Non-pigmented ciliary epithelial cell (primary cell): ENCODE data around the gene KIAA1191.

ENCODE experiments used
- DNase-seq: peaks from one replicate; pipeline ENCODE4 v3.0.0-alpha.2; 2010; ENCODE audit warnings: low read depth

The KIAA1191 gene

DNA sequence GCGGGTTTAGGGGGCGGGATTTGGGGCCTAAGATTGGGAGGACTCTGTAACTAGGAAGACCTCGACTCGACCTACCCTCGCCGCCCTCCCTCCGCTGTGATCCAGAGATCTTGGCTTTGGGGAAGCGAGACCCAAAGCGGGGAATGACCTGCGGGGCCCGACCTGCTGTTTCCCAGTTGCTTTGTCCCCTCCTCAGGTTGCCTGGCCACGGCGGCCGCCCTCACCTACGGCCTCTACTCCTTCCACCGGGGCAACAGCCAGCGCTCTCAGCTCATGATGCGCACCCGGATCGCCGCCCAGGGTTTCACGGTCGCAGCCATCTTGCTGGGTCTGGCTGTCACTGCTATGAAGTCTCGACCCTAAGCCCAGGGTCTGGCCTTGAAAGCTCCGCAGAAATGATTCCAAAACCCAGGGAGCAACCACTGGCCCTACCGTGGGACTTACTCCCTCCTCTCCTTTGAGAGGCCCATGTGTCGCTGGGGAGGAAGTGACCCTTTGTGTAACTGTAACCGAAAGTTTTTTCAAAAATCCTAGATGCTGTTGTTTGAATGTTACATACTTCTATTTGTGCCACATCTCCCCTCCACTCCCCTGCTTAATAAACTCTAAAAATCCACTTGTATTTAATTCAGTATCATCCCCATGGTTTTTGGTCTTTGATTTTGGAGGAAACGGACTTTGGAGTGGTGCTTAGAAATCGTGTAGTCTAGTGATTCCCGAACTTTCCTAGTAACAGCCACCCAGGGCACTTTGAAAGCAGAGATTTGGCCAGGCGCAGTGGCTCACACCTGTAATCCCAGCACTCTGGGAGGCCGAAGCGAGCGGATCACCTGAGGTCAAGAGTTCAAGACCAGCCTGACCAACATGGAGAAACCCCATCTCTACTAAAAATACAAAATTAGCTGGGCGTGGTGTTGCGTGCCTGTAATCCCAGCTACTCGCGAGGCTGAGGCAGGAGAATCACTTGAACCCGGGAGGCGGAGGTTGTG is 27.9 kb upstream of the KIAA1191 start:
- no peak for DNase-seq

DNA sequence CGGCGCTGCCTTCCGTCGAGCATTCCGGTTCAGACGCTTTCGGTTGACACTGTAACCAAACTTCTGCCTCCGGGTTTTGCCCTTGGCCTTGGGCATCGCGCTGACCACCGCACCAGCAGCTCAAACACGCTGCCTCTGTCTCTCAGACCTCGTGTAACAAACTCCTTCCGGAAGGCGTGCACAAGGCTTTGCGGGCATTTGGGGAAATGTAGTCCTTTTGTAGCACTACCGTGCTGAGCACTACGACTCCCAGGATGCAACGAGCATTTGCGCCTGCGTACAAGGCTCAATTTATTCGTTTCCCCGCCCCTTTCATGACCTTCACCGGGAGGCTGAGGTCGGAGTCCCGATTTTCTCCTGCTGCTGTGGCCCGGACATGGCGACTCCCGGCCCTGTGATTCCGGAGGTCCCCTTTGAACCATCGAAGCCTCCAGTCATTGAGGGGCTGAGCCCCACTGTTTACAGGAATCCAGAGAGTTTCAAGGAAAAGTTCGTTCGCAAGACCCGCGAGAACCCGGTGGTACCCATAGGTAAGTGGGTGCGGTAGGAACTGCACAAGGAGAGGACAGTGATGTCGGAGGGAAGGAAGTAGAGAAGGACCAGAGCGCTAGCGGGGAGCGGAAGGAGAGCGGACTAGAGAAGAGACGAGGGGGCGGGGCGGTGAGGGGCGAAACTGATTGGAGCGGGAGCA is 27.0 kb upstream of the KIAA1191 start, which contains the start of the genes HIGD2A and NOP16:
TSS of gene HIGD2A (plus strand) at position 308 of the 691 bp plus-strand sequence. CDS start at position 377, 69 bp downstream.
TSS of gene NOP16 (minus strand) at position 155 of the 691 bp plus-strand sequence. CDS start at position 96, 59 bp downstream.
- DNase-seq, result peak; percentile 97

DNA sequence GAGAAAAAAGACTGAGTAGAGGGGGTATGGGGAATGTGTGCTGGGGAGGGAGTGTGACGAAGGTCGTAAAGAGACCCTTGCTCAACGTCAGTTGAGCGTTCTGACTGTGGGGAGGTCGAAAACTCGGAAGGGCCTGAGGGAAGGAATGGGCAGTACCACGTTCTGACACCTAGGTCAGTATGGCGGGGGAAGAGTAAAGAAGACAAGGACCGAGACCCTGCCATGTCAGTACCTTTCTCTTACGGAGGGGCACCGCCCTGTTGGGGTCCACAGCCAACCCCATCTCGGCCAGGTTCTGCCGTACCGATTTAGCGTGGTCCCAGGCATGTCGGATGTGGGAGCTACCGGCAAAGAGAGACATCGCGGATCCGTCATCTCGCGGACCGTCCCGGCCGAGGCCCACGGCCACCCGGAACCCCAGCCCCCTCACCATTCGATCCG is 26.5 kb upstream of the KIAA1191 start:
- no peak for DNase-seq

DNA sequence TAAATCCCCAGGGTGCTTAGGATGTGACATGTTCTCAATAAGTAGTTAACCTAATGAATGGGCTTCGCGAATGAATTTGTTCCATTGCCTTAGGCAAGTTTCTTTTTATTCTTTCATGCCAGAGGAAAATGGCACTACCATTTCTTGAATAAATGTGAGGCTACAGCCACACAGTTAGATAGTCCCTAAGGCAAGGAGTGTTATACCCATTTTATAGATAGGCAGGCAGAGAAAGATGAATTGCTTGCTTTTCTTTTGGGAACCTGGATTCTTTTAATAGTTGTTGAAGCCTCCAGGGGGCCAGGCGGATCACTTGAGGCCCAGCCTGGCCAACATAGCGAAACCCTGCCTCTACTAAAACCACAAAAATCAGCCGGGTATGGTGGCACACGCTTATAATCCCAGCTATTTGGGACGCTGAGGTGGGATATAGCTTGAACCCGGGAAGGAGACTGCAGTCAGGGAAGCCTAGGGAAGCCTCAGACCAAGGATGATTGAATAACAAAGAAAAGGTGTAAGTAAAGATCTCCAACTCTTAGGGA is 25.9 kb upstream of the KIAA1191 start:
- DNase-seq, result no peak

DNA sequence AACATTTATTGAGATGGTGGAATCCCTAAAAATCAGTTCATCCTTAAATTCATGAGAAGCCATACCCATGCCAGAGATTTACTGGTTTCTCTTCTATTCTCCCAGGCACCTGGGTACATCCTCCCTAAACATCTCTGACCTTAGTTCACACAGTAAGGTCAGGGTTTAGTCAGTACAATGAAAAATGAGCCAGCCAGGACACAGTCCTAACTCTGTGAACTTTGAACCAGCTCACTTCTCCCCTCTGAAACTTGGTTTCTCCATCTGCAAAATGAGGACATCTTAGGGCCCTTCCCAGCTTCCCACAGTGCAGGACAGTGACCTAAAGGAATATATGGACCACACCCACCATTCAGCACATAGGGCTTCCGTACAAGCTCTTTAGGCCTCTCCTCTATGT is 24.9 kb upstream of the KIAA1191 start:
- no peak for DNase-seq

DNA sequence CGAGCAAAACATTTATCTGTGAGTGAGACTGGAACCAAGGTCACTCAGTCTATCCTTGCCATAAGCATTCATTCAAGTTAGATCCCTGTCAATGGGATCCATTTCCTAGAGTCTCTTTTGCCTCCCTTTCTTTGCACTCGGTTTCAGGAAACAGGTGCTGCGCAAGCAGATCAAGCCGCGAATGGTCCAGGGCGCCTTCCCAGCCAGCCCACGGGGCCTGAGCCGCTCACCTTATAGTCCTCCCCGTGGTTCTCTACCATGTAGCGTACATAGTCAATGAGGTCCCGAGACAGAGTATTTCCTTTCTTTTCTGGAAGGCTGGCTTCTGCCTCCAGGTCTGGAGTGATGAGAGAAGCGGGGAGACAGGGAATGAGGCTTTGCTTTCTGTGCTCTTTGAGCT is 23.4 kb upstream of the KIAA1191 start:
- no peak for DNase-seq

DNA sequence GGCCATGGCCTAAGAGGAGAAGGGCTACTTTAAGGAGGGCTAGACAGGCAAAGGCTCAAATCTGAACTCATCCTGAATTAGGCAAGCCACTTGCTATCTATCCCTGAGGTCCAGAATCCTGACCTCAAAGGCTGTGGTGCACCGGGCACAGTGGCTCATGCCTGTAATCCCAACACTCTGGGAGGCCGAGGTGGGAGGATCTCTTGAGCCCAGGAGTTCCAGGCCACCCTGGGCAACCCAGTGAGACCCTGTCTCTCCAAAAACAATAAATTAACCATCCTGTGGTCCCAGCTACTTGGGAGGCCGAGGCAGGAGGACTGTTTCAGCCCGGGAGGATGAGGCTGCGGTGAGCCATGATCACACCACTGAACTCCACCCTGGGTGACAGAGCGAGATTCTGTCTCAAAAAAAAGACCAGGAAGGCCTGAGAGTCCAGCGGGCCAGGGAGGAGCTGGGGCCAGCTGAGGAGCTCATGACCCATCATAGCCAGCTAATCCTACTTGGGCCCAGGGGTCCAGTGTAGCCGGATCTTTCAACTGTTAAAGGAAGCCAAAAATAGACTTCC is 22.9 kb upstream of the KIAA1191 start:
- DNase-seq, result no peak

DNA sequence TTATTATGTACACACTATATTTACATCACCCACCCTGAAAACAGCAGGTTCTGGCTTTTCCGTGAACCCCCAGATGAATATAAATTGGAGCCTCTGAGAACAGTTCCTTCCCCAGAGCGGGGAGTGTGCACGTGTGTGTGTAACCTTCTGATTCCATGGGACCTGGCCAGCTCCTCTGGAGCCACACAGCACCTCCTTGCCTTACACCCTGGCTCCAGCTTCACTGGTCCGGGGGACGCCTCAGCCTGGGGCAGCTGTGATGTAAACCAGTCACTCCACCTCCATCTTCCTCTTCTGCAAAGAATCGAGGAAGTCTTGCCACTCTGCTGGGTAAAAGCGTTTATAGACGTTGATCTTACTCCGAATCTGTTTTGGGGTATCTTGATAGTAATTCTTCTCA is 22.4 kb upstream of the KIAA1191 start:
- no peak for DNase-seq

DNA sequence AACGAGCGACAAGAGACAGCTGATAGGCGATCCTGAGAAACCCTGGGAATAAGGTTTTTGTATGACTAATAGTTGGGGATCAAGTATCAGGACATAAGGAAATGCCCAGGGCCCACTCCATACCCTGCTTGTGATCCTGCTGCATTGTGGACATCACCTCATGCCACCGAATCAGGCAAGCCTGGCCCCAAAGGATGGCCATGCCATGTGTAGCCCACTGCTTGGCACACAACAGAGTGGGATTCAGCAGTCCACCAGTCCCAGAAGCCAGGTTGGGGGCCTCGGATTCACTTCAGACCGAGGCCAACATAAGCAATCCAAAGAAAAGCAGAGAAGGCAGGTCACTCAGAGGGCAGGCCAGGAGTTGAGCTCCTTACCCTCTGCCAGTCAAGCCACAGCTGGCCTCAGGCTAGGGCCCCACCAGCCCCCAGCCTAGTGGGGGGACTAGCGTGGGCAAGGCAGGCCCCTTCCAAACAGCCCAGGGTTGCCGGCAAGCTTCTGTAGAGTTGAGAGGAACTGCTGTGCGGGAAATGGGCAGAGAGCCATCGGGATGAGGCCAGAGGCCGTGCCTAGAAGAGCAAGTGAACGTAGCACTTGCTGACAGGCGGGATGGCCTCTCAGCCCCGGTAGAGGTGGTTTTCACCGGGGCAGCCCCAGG is 21.8 kb upstream of the KIAA1191 start:
- DNase-seq, result no peak

DNA sequence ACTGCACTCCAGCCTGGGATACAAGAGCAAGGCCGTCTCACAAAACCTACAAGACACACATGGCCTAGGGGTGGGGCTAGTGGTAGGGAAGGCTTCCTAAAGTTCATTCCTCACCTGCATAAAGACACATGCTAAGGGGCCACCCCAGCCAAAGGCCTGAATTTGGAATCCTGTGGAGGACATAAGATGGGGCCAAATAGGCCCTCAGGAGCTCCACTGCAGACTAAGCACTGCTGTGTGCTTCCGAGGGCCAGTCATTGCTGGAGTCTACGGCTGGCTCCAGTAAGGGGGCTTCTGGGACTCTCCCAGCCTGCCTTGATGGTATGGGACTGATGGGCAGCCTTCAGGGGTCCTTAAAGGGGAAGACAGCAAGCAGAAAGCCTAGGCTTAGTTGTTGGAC is 21.2 kb upstream of the KIAA1191 start:
- no peak for DNase-seq

DNA sequence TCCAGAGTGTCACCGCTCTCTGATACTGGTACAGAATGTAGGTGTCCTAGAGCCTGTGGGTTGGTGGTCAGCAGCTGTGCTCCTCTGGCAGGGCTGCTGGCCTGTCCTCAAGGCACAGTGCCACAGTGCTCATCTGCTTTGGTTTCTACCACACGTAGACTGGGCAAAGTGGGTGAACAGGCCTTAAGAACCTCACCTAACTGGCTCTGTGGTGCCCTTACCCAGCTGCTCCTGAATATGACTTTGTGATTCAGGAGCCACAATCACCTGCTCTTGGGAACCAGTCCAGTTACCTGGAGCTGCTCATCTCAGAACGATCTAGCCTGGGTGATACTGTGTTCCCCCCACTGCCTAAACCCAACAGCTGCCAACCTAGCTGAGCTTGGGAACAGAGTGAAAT is 20.4 kb upstream of the KIAA1191 start:
- DNase-seq, result no peak

DNA sequence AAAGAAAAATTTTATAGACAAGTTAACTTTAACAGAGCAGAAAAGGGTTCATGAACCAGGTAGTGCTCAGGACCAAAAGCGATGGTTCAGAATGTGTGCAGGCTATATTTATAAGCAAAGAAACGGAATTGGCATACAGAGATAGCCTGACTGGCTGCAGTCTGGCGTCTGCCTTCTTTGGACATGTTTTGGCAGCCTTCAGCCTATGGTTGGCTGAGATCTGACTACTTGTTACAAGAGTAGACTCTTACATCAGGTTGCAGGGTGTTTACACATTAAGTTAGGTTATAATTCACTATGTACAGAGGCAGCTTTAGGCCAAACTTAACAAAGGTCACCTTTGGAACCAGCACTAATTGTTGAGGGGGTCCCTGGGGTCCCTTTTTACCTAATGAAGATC is 19.9 kb upstream of the KIAA1191 start:
- DNase-seq, result no peak

DNA sequence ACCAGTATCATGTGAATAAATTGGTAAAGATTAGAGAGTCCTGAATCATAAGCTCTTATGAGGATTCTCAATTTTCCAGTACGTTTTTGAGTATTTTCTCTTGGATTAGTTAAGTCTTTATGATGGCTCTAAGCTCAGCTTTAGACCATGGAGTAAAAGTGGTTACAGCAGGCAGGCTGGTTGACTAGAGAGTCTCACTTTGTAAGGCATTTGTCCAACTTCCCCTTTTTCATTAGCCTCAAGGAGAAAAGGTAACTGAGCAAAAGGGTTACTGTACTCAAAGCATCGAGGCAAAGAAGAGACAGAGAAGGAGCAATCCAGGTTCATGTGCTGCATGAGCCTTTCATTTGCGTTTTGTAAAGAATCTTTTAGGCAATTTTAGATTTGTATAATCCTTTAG is 18.3 kb upstream of the KIAA1191 start:
- no peak for DNase-seq

DNA sequence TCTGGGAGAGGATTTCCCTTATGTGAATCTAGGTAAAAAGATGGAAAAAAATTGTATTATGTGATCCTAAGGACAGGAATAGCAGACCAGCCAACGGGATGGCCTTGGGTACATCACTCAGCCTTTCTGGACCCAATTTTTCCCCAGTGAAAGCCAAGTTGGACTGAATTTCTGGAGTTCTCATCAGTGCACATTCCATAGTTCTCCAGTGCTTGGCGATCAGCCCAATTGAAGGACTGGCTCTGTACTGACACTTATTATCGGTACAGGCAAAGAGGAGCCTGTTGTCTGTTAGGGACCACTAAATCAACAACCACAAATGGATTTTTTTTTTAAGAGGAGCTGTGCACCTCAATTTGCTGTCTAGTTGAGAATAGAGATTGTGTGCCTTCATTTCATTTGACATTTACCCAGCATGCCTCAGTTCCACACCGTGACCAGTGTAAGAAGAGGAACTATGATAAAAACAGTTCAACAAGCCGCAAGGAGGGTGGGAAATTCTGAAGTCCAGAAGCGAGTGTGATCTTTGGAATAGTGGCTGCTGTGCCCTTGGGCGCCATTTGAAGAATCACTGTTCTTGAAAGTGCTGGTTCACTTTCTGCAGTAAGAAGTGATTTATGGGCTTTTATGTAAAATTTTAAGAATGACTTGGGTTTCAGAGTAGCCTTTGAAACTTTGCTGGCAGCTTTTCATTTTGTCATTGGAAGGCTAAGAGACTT is 11.7 kb upstream of the KIAA1191 start:
- no peak for DNase-seq

DNA sequence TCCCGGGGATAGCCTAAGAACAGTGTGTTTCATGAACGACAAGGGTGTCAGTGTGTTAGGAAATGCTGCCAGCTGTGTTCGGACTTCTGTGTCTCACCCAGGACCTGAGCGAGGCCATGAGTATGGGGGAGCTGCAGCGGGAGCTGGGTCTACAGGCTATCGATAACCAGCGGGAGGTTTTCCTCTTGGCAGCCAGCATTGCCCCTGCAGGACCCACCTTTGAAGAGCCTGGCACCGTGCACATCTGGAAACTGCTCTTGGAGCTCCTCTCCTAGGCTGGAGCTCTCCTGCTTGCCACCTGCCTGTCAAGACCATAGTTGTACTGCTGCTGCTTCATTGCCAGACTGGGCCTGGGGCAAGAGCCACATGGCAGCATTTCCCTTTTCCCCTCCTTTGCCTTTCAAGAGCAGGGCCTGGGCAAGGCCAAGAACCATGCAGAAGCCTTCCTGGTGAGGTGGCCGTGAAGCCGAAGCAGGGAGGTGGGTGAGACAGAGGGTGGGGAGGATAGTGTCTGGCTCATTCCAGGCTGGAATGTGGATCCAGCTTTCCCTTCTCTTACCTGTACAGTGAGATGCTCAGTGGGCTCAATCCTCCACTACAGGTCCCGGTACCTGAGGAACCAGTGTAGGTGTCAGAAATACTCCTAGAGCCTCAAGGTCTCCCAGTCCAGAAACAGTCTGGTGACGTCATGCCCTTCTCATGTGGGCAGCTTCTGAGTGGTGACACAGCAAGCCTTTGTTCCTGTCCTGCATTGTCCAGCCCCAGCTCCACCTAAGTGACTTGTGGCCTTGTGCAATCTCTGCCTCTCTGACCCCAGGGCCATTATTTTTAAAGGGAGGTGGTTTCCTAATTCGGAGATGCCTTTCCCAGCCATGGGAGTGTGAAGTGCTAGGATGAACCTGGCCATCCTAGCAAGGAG is 10.3 kb upstream of the KIAA1191 start:
- no peak for DNase-seq

DNA sequence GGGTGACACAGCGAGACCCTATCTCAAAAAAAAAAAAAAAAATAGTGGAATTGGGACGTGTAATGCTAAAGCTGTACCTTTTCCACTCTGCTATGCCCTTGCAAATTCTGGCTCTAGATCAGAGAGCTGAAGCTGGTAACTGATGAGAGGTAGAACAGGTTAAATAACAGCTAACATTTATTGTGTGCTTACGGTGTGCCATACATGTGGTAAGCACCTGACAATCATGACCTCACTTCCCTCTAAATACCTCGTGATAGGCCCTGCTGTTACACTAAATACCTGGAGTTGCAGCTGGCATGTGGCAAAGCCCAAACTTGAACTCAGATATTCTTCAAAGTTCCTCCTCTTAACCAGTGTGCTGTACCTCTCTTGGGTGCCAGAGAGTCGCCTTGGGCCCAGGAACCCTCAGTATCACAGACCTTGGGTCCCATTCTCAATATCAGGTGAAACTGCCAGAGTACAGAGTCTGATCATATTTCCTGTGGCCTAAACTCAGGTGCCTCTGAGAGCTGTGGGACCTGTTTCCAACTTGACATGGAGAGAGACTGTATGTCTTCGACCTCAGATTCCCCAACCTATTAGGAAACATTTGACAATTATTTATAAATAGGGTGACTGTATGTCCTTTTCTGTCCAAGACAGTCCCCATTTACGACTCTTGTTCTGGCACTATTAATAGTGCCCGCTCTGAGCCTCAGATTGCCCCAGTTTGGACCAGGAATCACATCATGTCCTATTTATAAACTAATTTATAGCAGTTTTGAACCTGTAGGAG is 8.6 kb upstream of the KIAA1191 start:
- DNase-seq, result no peak

DNA sequence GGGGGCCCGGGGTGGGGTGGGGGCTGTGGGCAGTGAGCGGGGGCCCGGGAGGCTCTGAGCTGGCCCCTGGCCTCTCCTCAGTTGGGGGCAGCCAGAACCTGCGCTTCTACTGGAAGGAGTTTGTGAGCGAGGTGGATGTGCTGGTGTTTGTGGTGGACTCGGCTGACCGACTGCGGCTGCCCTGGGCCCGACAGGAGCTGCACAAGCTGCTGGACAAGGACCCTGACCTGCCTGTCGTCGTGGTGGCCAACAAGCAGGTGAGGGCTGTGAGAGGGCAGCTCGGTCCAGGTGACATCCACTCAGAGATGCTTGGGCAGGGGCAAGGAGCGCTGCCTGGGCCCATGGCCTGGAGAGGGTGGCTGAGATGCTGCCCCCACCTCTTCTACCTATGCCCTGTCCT is 7.2 kb upstream of the KIAA1191 start:
- DNase-seq, result no peak

DNA sequence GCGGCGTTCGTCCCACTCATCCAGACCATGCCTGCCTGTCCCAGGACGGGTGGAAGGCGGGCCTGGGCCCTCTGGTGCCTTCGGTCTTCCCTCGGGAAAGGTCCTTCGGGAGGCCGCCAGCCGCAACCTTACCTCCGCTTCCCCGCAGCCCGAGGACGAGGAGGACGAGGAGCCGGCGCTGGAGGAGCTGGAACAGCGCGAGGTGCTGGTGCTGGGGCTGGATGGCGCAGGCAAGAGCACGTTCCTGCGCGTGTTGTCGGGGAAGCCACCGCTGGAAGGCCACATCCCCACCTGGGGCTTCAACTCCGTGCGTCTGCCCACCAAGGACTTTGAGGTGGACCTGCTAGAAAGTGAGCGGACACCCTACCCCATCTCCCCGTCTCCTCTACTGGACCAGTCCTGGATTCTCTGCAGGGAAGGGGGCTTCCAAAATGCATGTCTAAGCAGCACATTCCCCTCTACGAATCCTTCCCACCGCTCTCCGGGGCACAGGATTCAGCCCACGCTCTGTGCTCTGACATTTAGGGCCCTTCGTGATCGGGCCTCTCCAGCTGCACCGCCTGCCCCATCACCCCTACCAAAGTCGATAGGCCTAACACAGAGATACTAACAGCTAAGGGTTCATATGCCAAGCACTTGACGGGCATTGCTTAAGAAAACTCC is 4.8 kb upstream of the KIAA1191 start:
- no peak for DNase-seq
